Neural cell (in vitro differentiated cells): Measurements from ENCODE around the gene CEMIP.

ENCODE experiments used
- CTCF ChIP-seq: fragments of 450-650 bp; IDR thresholded peaks from 2 replicates; pipeline ENCODE4 v1.5.1; 2014; ENCODE audit warnings: antibody characterized with exemption, mild to moderate bottlenecking, moderate library complexity; ENCODE audit not compliant: poor library complexity, severe bottlenecking
- EP300 ChIP-seq: fragments of 450-650 bp; conservative IDR thresholded peaks from 2 replicates; pipeline ENCODE4 v1.6.1; 2014; ENCODE audit warnings: antibody characterized with exemption, mild to moderate bottlenecking, moderate library complexity; ENCODE audit not compliant: poor library complexity, severe bottlenecking
- EZH2 ChIP-seq: fragments of 200-600, 300-800 bp; shearing (Covaris generic), sonication (generic); IDR thresholded peaks from 2 replicates; pipeline ENCODE4 v1.6.1; 2014; ENCODE audit warnings: antibody characterized with exemption, low read length, borderline replicate concordance, mild to moderate bottlenecking; ENCODE audit not compliant: insufficient read depth, poor library complexity, severe bottlenecking
- POLR2AphosphoS5 ChIP-seq: IDR thresholded peaks from 2 replicates; pipeline ENCODE4 v1.6.1; 2012
- RAD21 ChIP-seq: fragments of 450-650 bp; conservative IDR thresholded peaks from 2 replicates; pipeline ENCODE4 v1.6.1; 2014; ENCODE audit warnings: antibody characterized with exemption, mild to moderate bottlenecking, moderate library complexity
- TAF1 ChIP-seq: IDR thresholded peaks from 2 replicates; pipeline ENCODE4 v1.6.1; 2012; ENCODE audit warnings: low read depth

GRCh38 chr15:80870893-80871292, 91.7 kb downstream of the CEMIP start:
- TF ChIP-seq CTCF (no peak), EZH2 (no peak), POLR2AphosphoS5 (no peak), TAF1 (no peak), RAD21 (no peak), EP300 (no peak)
